Activated CD4-positive, alpha-beta T cell treated with anti-CD3 and anti-CD28 coated beads for 4 hours (primary cell): ENCODE results near the gene SLAMF1.

ENCODE experiments used
- DNase-seq, 2 donors: peaks; one replicate each; pipeline ENCODE4 v3.0.0-alpha.2; 2020

Gene SLAMF1

DNA sequence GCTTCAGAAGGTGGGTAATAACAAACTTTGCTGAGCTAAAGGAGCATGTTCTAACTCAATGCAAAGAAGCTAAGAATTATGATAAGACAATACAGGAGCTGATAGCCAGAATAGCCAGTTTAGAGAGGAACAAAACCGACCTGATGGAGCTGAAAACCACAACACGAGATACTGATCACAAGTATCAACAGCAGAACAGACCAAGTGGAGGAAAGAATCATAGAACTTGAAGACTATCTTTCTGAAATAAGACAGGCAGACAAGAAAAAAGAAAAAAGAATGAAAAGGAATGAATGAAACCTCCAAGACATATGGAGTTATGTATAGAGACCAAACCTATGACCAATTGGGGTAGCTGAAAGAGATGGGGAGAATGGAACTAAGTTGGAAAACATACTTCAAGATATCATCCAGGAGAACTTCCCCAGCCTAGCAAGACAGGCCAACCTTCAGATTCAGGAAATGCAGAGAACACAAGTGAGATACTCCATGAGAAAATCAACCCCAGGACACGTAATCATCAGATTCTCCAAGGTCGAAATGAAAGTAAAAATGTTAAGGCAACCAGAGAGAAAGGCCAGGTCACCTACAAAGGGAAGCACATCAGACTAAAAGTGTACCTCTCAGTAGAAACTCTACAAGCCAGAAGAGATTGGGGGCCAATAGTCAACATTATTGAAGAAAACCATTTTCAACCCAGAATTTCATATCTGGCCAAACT is 88.0 kb downstream of the SLAMF1 start:
- DNase-seq: no peak
